Thymus (tissue), 11 donors: ENCODE measurements around the gene TRIP12. TPM values are rescaled to one million over a fixed set of nuclear protein-coding genes. Genes with fewer than 3 reads are reported as not detected.
"Not testable (repeated sequence)": the region's sequence is repeated elsewhere in the genome, so short reads cannot be mapped to it uniquely, and the experiment has no call there.

ENCODE experiments used
- DNase-seq, 9 donors: peaks; one replicate each; pipeline ENCODE4 v3.0.0-alpha.2; 2013; ENCODE audit warnings: low spot score in 9 of 9, low read depth in 6 of 9, missing footprints in 1 of 9
- H3K27ac ChIP-seq, 2 donors: one replicate each; pipeline ENCODE4 v1.5.1; 2013; ENCODE audit warnings: control low read depth in 1 of 2, low read depth in 1 of 2, low read length in 1 of 2, mild to moderate bottlenecking in 1 of 2, moderate library complexity in 1 of 2
- H3K27me3 ChIP-seq, 2 donors: one replicate each; pipeline ENCODE4 v1.5.1; 2013; ENCODE audit warnings: low read length in 1 of 2; ENCODE audit not compliant: control insufficient read depth in 2 of 2, insufficient read depth in 1 of 2
- H3K36me3 ChIP-seq, 2 donors: one replicate each; pipeline ENCODE4 v1.5.1; 2013; ENCODE audit warnings: low read length in 1 of 2, mild to moderate bottlenecking in 1 of 2, moderate library complexity in 1 of 2; ENCODE audit not compliant: control insufficient read depth in 2 of 2, insufficient read depth in 2 of 2
- H3K4me1 ChIP-seq, 2 donors: one replicate each; pipeline ENCODE4 v1.5.1; 2013; ENCODE audit warnings: low read length in 2 of 2; ENCODE audit not compliant: control insufficient read depth in 2 of 2, insufficient read depth in 2 of 2
- H3K4me3 ChIP-seq, 2 donors: one replicate each; pipeline ENCODE4 v1.5.1; 2013; ENCODE audit warnings: low read length in 2 of 2, control low read depth in 1 of 2, mild to moderate bottlenecking in 1 of 2
- H3K9me3 ChIP-seq, 2 donors: one replicate each; pipeline ENCODE4 v1.5.1; 2013; ENCODE audit warnings: low read length in 1 of 2, mild to moderate bottlenecking in 1 of 2; ENCODE audit not compliant: control insufficient read depth in 2 of 2, insufficient read depth in 1 of 2
- WGBS: extraction: QIAGEN DNeasy Blood & Tissue Kit; methylation state at CpG from one replicate; pipeline ENCODE4 v1.1.7; 2013; 5-methylcytosine and 5-hydroxymethylcytosine counted together
- polyA plus RNA-seq: library from polyadenylated mRNA; stranded (reverse); fragments of 200-250 nt; gene quantifications from one replicate; pipeline ENCODE4 v1.2.3, GENCODE V29; 2013
- total RNA-seq: library from RNA; stranded (reverse); fragments of 120-200 nt; gene quantifications from one replicate; pipeline ENCODE4 v1.2.4, GENCODE V29; 2013
- donor health status: healthy.

TRIP12 gene
- total and polyA plus RNA-seq, 2 donors = 37.7 to 119 TPM

GRCh38 chr2:229757462-229757861 lies 164.3 kb downstream of the TRIP12 start:
- not testable (repeated sequence) for H3K36me3 ChIP-seq, DNase-seq, H3K27ac ChIP-seq, H3K27me3 ChIP-seq, H3K9me3 ChIP-seq, H3K4me3 ChIP-seq, H3K4me1 ChIP-seq
- 97% methylated on average over 10 of the region's 10 CpGs for WGBS

- Histone ChIP-seq H3K36me3 (no peaks in the 10 kb centered on the region), H3K27me3 (no peaks in the 10 kb centered on the region), H3K4me3 (no peak overlapping the region), H3K9me3 (no peaks in the 10 kb centered on the region), H3K4me1 (no peaks in the 10 kb centered on the region), H3K27ac (no peak overlapping the region)
- 96% methylated on average over 11 of the region's 11 CpGs for WGBS
- no peak for DNase-seq
These were observed 168.7 kb downstream of the TRIP12 start for GRCh38 chr2:229752970-229753729.

GRCh38 chr2:229749779-229750178 lies 172.0 kb downstream of the TRIP12 start:
- H3K36me3 ChIP-seq = no peaks in the 10 kb centered on the region
- no peaks in the 10 kb centered on the region for H3K9me3 ChIP-seq
- H3K4me3 ChIP-seq = no peak overlapping the region
- H3K4me1 ChIP-seq = no peaks in the 10 kb centered on the region
- no peak for DNase-seq
- H3K27me3 ChIP-seq = no peaks in the 10 kb centered on the region
- 93% methylated on average over 6 of the region's 6 CpGs for WGBS
- H3K27ac ChIP-seq = no peak overlapping the region

GRCh38 chr2:229748950-229749349 lies 172.9 kb downstream of the TRIP12 start:
- Histone ChIP-seq H3K4me3 (no peak overlapping the region), H3K4me1 (no peaks in the 10 kb centered on the region), H3K9me3 (no peaks in the 10 kb centered on the region), H3K27me3 (no peaks in the 10 kb centered on the region), H3K36me3 (no peaks in the 10 kb centered on the region), H3K27ac (no peak overlapping the region)
- DNase-seq = no peak
- WGBS = 97% methylated on average over 3 of the region's 3 CpGs

- 98% methylated on average over 25 of the region's 35 CpGs for WGBS
- H3K36me3 ChIP-seq, H3K9me3 ChIP-seq, H3K4me3 ChIP-seq, H3K27ac ChIP-seq, DNase-seq, H3K4me1 ChIP-seq, H3K27me3 ChIP-seq: not testable (repeated sequence)
These were observed 179.1 kb downstream of the TRIP12 start for GRCh38 chr2:229742691-229743090.

GRCh38 chr2:229740279-229740678 lies 181.5 kb downstream of the TRIP12 start:
- Histone ChIP-seq H3K36me3 (no peaks in the 10 kb centered on the region), H3K4me1 (no peaks in the 10 kb centered on the region), H3K4me3 (no peak overlapping the region), H3K27ac (no peak overlapping the region), H3K27me3 (no peaks in the 10 kb centered on the region), H3K9me3 (peaks cover 0 to 5% of the 10 kb centered on the region in 2 donors)
- DNase-seq = no peak
- WGBS = 90% methylated on average over 4 of the region's 4 CpGs

- Histone ChIP-seq H3K4me3 (no peak overlapping the region), H3K27ac (no peak overlapping the region), H3K27me3 (no peaks in the 10 kb centered on the region), H3K9me3 (peaks cover 0 to 5% of the 10 kb centered on the region in 2 donors), H3K36me3 (no peaks in the 10 kb centered on the region), H3K4me1 (no peaks in the 10 kb centered on the region)
- DNase-seq = no peak
- 93% methylated on average over 3 of the region's 3 CpGs for WGBS
These were observed 183.7 kb downstream of the TRIP12 start for GRCh38 chr2:229738024-229738625.

- 84% methylated on average over 1 of the region's 1 CpG for WGBS
- Histone ChIP-seq H3K4me1 (no peaks in the 10 kb centered on the region), H3K27me3 (no peaks in the 10 kb centered on the region), H3K36me3 (no peaks in the 10 kb centered on the region), H3K4me3 (no peak overlapping the region), H3K27ac (no peak overlapping the region), H3K9me3 (peaks cover 0 to 5% of the 10 kb centered on the region in 2 donors)
- no peak for DNase-seq
These were observed 187.4 kb downstream of the TRIP12 start for GRCh38 chr2:229734410-229734809.

GRCh38 chr2:229733611-229734245 lies 188.1 kb downstream of the TRIP12 start:
- no peak for DNase-seq
- Histone ChIP-seq H3K4me1 (no peaks in the 10 kb centered on the region), H3K27me3 (no peaks in the 10 kb centered on the region), H3K9me3 (peaks cover 0 to 5% of the 10 kb centered on the region in 2 donors), H3K4me3 (no peak overlapping the region), H3K36me3 (no peaks in the 10 kb centered on the region), H3K27ac (no peak overlapping the region)
- 76% methylated on average over 6 of the region's 6 CpGs for WGBS
